Measurements from ENCODE around the gene ZFP14.
A peak's percentile ranks its signal among the peaks of the same experiment; 100 is the strongest.
"Not testable (repeated sequence)": the region's sequence is repeated elsewhere in the genome, so short reads cannot be mapped to it uniquely, and the experiment has no call there.

ZFP14 gene

DNA sequence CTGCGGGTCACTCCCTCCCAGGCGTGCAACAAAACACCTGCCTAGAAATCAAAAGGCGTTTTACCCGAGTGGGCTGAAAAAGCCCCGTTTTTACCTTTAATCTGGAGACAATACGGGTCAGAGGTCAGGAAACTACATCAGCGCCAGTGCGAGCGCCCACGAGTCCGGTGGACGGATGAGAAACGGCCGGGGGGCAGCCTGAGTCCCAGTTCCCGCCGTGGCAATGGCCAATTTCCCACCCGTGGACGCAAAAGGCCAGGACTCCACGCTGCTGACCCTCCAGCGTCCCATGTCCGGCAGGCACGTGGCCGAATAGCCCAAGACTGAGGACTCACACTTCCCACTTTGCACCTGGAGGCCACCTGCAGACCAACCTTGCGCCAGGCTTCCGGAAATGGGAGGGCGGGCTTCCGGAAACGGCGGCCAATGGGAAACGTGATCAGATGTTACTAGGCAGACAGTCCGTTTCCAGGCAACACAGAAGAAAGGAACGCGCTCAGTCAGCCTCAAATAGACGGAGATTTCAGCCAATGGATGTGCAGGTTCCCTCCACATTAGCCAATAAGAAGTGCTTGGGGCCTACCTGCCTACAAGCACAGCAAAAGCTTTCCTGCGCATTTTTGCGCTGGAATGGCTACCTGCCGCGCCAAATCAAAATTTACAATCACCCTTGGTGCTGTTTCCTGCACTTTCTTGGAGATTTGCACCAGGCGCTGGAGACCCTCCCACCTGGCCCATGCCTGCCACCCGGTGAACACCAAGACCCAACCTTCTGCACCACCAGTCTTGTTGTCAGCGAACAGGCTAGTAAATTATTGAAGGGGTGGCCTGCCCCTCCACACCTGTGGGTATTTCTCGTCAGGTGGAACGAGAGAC, 47.4 kb downstream of the ZFP14 start:
- peak; percentile 94 for DNase-seq (ENCODE audit: low read depth, low spot score)
- H3K27ac ChIP-seq = no peak overlapping the region

DNA sequence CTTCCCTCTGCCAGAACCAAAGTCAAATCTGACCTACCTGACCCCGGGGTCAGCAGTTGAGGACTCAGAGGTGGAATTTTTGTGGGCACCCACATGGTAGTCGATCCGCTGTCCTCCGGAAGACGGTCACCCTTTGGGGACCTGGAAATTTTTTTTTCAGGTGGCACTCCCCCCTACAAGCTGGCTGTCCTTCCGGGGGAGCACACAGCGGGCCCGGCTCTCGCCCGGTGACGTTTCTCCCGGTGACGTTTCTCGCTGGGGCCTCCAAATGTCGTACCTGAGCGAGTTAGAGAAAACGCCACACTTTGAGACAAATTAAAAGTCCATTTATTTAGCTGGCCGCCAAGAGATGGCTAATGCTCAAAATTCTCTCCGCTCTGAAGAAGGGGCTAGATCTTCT, 48.8 kb downstream of the ZFP14 start:
- no peak for DNase-seq (ENCODE audit: low read depth, low spot score)
- no peak overlapping the region for H3K27ac ChIP-seq

DNA sequence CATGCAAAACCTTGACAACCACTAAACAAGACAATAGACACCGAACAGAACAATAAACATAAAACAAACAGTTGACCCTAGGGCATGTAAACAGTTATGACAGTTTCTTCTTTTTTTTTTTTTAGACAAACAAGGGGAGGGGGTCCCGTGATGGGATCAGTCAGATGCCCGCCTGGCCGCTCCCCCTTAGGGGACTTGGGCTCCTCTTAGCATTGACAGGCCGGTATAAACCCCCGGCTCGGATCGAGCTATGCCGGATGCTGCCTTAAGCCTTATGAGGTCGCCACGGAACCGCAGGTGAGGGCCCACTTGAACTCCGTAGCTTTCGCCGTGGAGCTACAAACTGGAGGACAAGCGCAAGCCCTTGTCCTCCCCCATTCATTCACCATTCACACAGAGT, 49.5 kb downstream of the ZFP14 start:
- not testable (repeated sequence) for H3K27ac ChIP-seq; DNase-seq (ENCODE audit: low read depth, low spot score)

DNA sequence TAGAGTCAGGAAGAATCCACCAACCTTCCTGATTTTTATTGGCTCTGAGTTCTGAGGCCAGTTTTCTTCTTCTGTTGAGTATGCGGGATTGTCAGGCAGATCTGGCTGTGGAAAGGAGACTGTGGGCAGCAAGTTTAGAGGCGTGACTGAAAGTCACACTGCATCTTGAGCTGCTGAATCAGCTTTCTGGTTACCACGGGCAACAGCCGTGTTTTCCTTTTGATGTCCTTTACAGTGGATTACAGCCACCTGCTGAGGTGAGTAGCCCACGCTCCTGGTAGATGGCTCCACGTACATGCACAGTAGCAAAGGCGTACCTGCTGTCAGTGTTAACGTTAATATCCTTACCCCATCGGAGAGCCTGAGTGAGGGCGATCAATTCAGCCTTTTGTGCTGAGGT, 52.4 kb downstream of the ZFP14 start:
- H3K27ac ChIP-seq; DNase-seq (ENCODE audit: low read depth, low spot score): not testable (repeated sequence)

DNA sequence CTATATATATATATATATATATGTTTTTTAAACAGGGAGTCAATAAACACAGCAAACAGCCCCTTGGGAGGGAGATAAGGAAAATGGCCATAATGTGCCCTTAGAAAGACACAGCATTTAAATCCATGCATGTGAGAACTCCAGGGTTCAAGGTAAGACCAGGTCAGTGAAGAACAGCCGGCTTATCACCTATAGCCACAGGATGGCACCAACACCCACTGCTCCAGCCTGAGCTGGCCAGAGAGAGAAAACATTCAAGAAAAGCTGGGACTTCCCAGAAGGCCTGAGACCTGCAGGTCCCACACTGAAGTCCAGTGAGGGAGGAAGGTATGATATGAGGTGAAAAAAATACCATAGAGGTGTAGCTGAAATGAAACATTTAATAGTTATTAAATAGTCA, 63.8 kb downstream of the ZFP14 start:
- DNase-seq (ENCODE audit: low read depth, low spot score); H3K27ac ChIP-seq: not testable (repeated sequence)

DNA sequence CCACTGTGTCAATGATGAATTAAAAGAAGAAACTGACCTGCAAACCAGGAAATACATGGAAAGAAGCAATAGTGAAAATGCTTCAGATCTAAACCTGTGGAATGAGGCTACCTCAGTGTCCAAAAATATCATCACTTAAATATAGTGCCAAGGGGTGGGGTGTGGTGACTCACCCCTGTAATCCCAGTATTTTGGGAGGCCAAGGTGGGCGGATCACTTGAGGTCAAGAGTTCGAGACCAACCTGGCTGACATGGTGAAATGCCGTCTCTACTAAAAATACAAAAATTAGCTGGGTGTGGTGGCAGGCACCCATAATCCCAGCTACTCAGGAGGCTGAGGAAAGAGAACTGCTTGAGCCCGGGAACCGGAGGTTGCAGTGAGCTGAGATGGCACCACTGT, 64.9 kb downstream of the ZFP14 start:
- H3K27ac ChIP-seq; DNase-seq (ENCODE audit: low read depth, low spot score): not testable (repeated sequence)

DNA sequence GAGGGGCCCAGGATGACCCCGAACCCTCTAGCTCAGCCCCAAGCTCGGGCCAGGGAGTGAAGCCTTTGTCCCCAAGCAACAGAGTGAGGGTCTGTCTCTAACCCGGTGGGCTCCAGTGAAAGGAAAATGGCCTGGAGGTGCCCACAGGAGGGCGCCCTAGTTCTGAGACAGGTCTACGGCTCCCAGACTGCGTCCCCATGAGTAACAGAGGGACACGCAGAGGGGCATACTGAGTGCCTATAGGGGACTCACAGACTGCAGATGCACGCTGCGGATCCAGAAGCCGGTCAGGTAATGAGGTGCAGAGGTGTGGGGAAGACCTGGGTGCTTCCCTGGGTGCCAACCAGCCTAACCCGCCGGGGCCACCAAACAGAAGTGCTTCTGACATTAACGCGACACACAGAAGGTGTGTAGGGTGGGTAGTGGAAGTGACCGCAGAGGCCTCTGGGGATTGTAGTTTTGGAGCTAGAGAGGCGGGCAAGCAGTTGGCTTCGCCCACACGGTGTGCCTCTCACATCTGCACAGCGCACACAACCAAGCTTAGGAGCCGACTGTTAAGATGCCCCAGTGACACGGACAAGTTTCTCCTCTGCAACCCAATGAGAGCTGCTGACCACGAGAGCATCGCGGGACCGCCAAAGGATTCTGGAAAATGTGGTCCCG, 67.8 kb downstream of the ZFP14 start:
- H3K27ac ChIP-seq; DNase-seq (ENCODE audit: low read depth, low spot score): not testable (repeated sequence)

DNA sequence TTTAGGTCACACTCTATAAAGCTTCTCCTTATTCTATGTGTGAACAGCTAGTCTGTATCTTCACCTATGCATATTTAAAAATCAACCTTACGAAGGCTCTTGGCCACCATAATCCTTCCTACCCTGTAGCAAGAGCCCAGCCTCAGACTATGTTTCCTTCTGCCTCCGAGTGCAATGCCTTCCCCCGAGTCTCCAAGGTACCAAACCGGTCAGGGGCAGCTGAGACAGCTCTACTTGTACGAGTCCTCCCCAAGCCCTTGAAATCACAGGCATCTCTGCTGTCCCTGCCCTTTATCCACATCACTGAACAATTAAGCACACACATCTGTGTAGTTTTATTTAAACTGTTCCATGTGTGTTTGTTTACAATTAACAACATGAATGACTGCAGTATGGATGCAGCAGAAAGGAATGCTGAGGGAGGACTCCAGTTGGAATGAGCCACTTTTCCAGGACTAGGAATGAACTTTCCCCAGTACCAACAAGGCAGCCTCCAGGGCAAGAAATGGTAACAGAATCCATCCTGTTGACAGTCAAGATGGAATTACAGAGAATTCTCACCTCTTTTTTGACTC, 68.5 kb downstream of the ZFP14 start:
- DNase-seq (ENCODE audit: low read depth, low spot score); H3K27ac ChIP-seq: not testable (repeated sequence)

- not testable (repeated sequence) for DNase-seq (ENCODE audit: low read depth, low spot score); H3K27ac ChIP-seq
These were observed 69.2 kb downstream of the ZFP14 start for GRCh38 chr19:36309759-36310158.

DNA sequence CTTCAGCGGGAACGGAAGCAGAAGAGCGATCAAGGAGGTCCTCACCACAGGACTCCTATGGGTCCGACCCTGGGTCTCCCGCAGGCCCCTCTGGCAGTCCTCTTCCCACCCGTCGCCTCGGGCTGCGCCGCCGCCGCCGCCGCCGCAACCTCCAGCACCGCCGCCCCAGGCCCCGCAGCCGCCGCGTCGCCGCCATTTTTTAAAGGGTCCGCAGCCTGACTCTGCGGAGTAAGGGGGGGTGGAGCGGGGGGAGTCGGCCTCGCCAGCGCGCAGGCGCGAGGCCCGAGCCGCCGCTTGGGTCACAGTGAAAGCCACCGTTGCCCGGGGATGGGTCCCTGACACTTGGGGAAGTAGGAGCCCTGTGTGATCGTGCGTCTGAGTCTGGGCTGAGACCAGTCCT, 69.7 kb downstream of the ZFP14 start:
- H3K27ac ChIP-seq; DNase-seq (ENCODE audit: low read depth, low spot score): not testable (repeated sequence)

GRCh38 chr19:36292317-36292716, 86.7 kb downstream of the ZFP14 start:
- not testable (repeated sequence) for H3K27ac ChIP-seq; DNase-seq (ENCODE audit: low read depth, low spot score)
